ENCODE results near the gene FGFBP3.
A peak's percentile ranks its signal among the peaks of the same experiment; 100 is the strongest.
"Not testable (repeated sequence)": the region's sequence is repeated elsewhere in the genome, so short reads cannot be mapped to it uniquely, and the experiment has no call there.

The FGFBP3 gene

GRCh38 chr10:91897421-91897820, 11.9 kb downstream of the FGFBP3 start:
- H3K27me3 ChIP-seq (ENCODE audit: control insufficient read depth, insufficient read depth, low read length), result no peaks in the 10 kb centered on the region
- peaks cover 6% of the 10 kb centered on the region; the same call in 1 of the 2 replicates for H3K4me1 ChIP-seq (ENCODE audit: control insufficient read depth, insufficient read depth, low read length)
- H3K27ac ChIP-seq (ENCODE audit: low read depth, low read length), result no peak overlapping the region
- H3K4me3 ChIP-seq (ENCODE audit: low read depth, low read length), result no peak overlapping the region
- H3K9me3 ChIP-seq (ENCODE audit: control insufficient read depth, insufficient read depth, low read length), result no peaks in the 10 kb centered on the region
- no peak overlapping the region for H3K9ac ChIP-seq (ENCODE audit: low read depth, low read length)
- H3K36me3 ChIP-seq (ENCODE audit: control insufficient read depth, insufficient read depth, low read length), result no peaks in the 10 kb centered on the region

DNA sequence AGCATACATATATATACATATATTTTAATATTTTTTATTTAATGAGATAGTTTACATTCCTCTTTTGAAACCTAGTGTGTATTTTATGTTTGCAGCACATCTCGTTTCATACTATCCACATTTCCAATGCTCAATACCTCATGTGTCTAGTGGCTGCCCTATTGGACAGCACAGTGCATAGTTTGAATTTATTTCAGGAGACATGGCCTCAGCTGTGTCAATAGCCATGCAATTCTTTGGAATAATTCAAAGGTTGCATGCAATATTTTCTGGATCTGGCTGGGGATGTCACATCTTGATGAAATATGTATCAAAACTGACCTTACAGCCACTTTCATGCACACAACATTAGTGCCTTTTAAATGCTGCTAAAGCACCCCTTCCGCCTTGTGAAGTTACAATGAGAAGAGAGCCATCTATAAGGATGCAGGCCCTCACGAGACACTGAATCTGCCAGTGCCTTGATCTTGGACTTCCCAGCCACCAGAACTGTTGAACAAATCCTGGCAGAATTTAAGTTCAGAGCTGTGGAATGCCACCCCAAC, 13.0 kb downstream of the FGFBP3 start:
- no peak overlapping the region for H3K9ac ChIP-seq (ENCODE audit: low read depth, low read length)
- no peaks in the 10 kb centered on the region for H3K27me3 ChIP-seq (ENCODE audit: control insufficient read depth, insufficient read depth, low read length)
- H3K27ac ChIP-seq (ENCODE audit: low read depth, low read length), result no peak overlapping the region
- H3K4me3 ChIP-seq (ENCODE audit: low read depth, low read length), result no peak overlapping the region
- no peaks in the 10 kb centered on the region for H3K9me3 ChIP-seq (ENCODE audit: control insufficient read depth, insufficient read depth, low read length)
- no peaks in the 10 kb centered on the region for H3K36me3 ChIP-seq (ENCODE audit: control insufficient read depth, insufficient read depth, low read length)
- no peaks in the 10 kb centered on the region for H3K4me1 ChIP-seq (ENCODE audit: control insufficient read depth, insufficient read depth, low read length)

GRCh38 chr10:91894261-91894685, 15.0 kb downstream of the FGFBP3 start:
- H3K4me3 ChIP-seq (ENCODE audit: low read depth, low read length); H3K27ac ChIP-seq (ENCODE audit: low read depth, low read length); H3K4me1 ChIP-seq (ENCODE audit: control insufficient read depth, insufficient read depth, low read length); H3K9ac ChIP-seq (ENCODE audit: low read depth, low read length); H3K27me3 ChIP-seq (ENCODE audit: control insufficient read depth, insufficient read depth, low read length); H3K9me3 ChIP-seq (ENCODE audit: control insufficient read depth, insufficient read depth, low read length); H3K36me3 ChIP-seq (ENCODE audit: control insufficient read depth, insufficient read depth, low read length): not testable (repeated sequence)

GRCh38 chr10:91893051-91893450, 16.2 kb downstream of the FGFBP3 start:
- Histone ChIP-seq H3K4me3 (ENCODE audit: low read depth, low read length) (no peak overlapping the region), H3K9ac (ENCODE audit: low read depth, low read length) (no peak overlapping the region), H3K27ac (ENCODE audit: low read depth, low read length) (no peak overlapping the region), H3K27me3 (ENCODE audit: control insufficient read depth, insufficient read depth, low read length) (no peaks in the 10 kb centered on the region), H3K9me3 (ENCODE audit: control insufficient read depth, insufficient read depth, low read length) (no peaks in the 10 kb centered on the region), H3K36me3 (ENCODE audit: control insufficient read depth, insufficient read depth, low read length) (no peaks in the 10 kb centered on the region), H3K4me1 (ENCODE audit: control insufficient read depth, insufficient read depth, low read length) (peaks cover 5% of the 10 kb centered on the region)

- no peak overlapping the region for H3K9ac ChIP-seq (ENCODE audit: low read depth, low read length)
- H3K4me3 ChIP-seq (ENCODE audit: low read depth, low read length), result no peak overlapping the region
- H3K27ac ChIP-seq (ENCODE audit: low read depth, low read length), result no peak overlapping the region
- no peaks in the 10 kb centered on the region for H3K9me3 ChIP-seq (ENCODE audit: control insufficient read depth, insufficient read depth, low read length)
- no peaks in the 10 kb centered on the region for H3K27me3 ChIP-seq (ENCODE audit: control insufficient read depth, insufficient read depth, low read length)
- H3K4me1 ChIP-seq (ENCODE audit: control insufficient read depth, insufficient read depth, low read length), result peaks cover 18% of the 10 kb centered on the region
- H3K36me3 ChIP-seq (ENCODE audit: control insufficient read depth, insufficient read depth, low read length), result no peaks in the 10 kb centered on the region
Measured at GRCh38 chr10:91891125-91892001, 17.9 kb downstream of the FGFBP3 start.

- H3K9ac ChIP-seq (ENCODE audit: low read depth, low read length), result peak overlapping the region; percentile 66
- H3K27ac ChIP-seq (ENCODE audit: low read depth, low read length), result peak overlapping the region; percentile 96
- peak overlapping the region; percentile 53 for H3K4me3 ChIP-seq (ENCODE audit: low read depth, low read length)
- H3K36me3 ChIP-seq (ENCODE audit: control insufficient read depth, insufficient read depth, low read length), result no peaks in the 10 kb centered on the region
- H3K27me3 ChIP-seq (ENCODE audit: control insufficient read depth, insufficient read depth, low read length), result no peaks in the 10 kb centered on the region
- peaks cover 49% of the 10 kb centered on the region for H3K4me1 ChIP-seq (ENCODE audit: control insufficient read depth, insufficient read depth, low read length)
- H3K9me3 ChIP-seq (ENCODE audit: control insufficient read depth, insufficient read depth, low read length), result no peaks in the 10 kb centered on the region
Measured at GRCh38 chr10:91887272-91888076, 21.8 kb downstream of the FGFBP3 start.

GRCh38 chr10:91886954-91887271, 22.4 kb downstream of the FGFBP3 start:
- Histone ChIP-seq H3K27me3 (ENCODE audit: control insufficient read depth, insufficient read depth, low read length) (no peaks in the 10 kb centered on the region), H3K4me3 (ENCODE audit: low read depth, low read length) (peak overlapping the region; percentile 31), H3K4me1 (ENCODE audit: control insufficient read depth, insufficient read depth, low read length) (peaks cover 49% of the 10 kb centered on the region), H3K9me3 (ENCODE audit: control insufficient read depth, insufficient read depth, low read length) (no peaks in the 10 kb centered on the region), H3K27ac (ENCODE audit: low read depth, low read length) (peak overlapping the region; percentile 96), H3K9ac (ENCODE audit: low read depth, low read length) (peak overlapping the region; percentile 27), H3K36me3 (ENCODE audit: control insufficient read depth, insufficient read depth, low read length) (no peaks in the 10 kb centered on the region)

DNA sequence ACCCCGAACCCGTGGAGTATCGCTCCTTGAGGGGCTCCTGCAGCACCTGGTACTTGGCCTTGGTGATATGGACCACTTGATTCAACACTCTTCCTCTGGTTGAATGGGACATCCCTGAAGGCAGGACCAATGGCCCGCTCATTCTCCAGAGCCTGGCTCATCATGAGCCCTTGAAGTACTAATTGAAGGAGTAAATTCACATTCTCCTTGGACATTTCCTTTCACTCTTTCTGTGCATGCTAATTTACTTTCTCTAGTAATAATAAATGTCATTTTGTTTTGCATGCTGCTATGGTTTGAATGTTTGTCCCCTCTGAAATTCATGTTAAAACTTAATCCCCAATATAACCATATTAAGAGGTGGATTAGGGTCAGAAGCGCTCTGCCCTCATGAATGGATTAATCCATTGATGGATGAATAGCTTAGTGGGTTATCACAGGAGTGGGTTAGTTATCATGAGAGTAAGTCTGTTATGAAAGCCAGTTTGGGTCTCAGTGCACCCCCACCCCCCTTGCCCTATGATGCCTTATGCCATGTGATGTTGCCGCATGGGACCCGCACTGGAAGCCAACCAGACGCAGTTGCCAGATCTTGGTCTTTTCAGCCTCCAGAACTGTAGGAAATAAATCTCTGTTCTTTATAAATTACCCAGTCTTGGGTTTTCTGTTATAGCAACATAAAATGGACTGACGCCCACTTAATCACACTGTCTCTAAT, 23.8 kb downstream of the FGFBP3 start:
- Histone ChIP-seq H3K27ac (ENCODE audit: low read depth, low read length) (peak overlapping the region; percentile 88), H3K36me3 (ENCODE audit: control insufficient read depth, insufficient read depth, low read length) (no peaks in the 10 kb centered on the region), H3K4me1 (ENCODE audit: control insufficient read depth, insufficient read depth, low read length) (peaks cover 52% of the 10 kb centered on the region)

DNA sequence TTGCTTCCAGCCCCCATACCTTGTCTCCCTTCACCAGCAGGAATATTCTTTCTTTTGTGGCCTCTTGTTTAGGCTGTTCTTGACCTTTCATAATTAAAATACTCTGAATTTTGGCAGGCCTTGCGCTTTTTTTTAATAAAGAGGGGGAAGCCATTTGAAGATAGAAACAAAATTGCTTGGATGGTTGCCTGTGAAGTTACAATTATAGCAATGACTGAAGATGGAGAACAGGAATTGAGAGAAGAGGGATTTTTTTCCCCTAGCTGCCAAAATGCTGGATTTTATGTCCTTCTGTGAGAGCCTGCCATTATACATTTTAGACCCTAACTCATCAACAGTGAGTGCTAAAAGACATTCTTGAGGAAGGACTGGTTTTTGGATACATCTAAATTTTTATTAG, 24.8 kb downstream of the FGFBP3 start:
- Histone ChIP-seq H3K4me1 (ENCODE audit: control insufficient read depth, insufficient read depth, low read length) (peaks cover 61% of the 10 kb centered on the region), H3K9me3 (ENCODE audit: control insufficient read depth, insufficient read depth, low read length) (no peaks in the 10 kb centered on the region), H3K27me3 (ENCODE audit: control insufficient read depth, insufficient read depth, low read length) (no peaks in the 10 kb centered on the region), H3K27ac (ENCODE audit: low read depth, low read length) (peak overlapping the region; percentile 88), H3K36me3 (ENCODE audit: control insufficient read depth, insufficient read depth, low read length) (no peaks in the 10 kb centered on the region), H3K9ac (ENCODE audit: low read depth, low read length) (no peak overlapping the region), H3K4me3 (ENCODE audit: low read depth, low read length) (no peak overlapping the region)

More for the DNA sequence above, 23.8 kb downstream of the FGFBP3 start:
- Histone ChIP-seq H3K9ac (ENCODE audit: low read depth, low read length) (no peak overlapping the region), H3K4me3 (ENCODE audit: low read depth, low read length) (no peak overlapping the region), H3K27me3 (ENCODE audit: control insufficient read depth, insufficient read depth, low read length) (no peaks in the 10 kb centered on the region), H3K9me3 (ENCODE audit: control insufficient read depth, insufficient read depth, low read length) (no peaks in the 10 kb centered on the region)

GRCh38 chr10:91883549-91884444, 25.5 kb downstream of the FGFBP3 start:
- Histone ChIP-seq H3K9ac (ENCODE audit: low read depth, low read length) (peak overlapping the region; percentile 53), H3K4me3 (ENCODE audit: low read depth, low read length) (peak overlapping the region; percentile 38), H3K27ac (ENCODE audit: low read depth, low read length) (peak overlapping the region; percentile 88), H3K9me3 (ENCODE audit: control insufficient read depth, insufficient read depth, low read length) (no peaks in the 10 kb centered on the region), H3K4me1 (ENCODE audit: control insufficient read depth, insufficient read depth, low read length) (peaks cover 65% of the 10 kb centered on the region), H3K27me3 (ENCODE audit: control insufficient read depth, insufficient read depth, low read length) (no peaks in the 10 kb centered on the region), H3K36me3 (ENCODE audit: control insufficient read depth, insufficient read depth, low read length) (no peaks in the 10 kb centered on the region)

Data from HUES48 (cell line).